HG02798 (cell line): Measurements from ENCODE around the gene UBN1.
"Not testable (repeated sequence)": the region's sequence is repeated elsewhere in the genome, so short reads cannot be mapped to it uniquely, and the experiment has no call there.

Experiments used
- ATAC-seq: cut with Tn5 transposase; IDR thresholded peaks from one replicate; pipeline ENCODE4 v1.9.1; 2021; ENCODE audit warnings: mild to moderate bottlenecking; ENCODE audit not compliant: unreplicated experiment, poor library complexity

UBN1 gene

DNA sequence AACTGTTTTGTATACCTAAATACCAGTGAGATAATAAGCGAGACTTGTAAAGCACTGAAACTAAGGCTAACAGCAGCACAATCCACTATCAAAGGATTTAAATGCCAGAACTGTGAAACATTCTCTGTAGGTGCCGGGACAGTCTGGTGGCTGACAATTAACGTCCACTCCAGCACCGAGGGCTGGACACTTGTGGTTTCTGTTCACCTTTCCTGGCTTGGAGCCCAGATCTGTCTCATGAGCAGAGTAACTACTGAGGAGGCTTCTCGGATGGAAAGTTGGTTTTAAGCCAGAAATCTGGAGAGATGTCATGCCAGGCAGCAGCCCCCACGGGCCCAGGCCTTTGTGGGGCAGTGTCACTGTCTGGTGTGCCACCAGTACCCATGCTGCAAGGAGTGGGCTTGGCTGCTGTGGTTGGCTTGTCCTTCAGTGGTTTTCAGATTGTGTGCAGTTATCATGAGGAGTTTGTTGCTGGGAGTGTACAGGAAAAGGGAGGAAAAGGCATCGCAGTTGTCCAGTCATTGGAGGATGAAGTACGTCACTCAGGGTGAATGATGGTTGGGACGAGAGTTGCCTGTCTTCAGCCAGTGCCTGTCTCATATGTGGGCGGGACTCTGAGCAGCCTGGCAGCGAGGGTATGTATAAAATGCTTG, 35.5 kb downstream of the UBN1 start:
- no peak for ATAC-seq

DNA sequence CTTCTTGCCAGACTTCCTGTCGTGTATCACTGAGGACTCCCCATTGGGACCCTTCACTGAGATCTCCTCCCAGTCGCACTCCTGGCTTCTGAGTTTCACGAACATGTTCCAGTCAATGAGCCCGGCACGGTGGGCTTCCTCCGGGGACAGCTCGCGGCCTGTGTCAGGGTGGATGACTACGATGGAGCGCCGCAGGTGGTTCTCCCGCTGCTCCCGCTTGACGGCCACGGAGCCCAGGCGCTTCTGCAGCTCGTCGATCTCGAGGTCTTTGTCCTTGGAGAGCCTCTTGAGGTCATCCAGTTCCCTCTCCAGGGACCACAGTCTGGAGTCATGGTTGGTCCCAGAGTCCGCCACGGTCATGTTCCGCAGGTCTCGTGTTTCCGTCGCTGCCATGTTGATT, 36.2 kb downstream of the UBN1 start:
- ATAC-seq, result no peak

DNA sequence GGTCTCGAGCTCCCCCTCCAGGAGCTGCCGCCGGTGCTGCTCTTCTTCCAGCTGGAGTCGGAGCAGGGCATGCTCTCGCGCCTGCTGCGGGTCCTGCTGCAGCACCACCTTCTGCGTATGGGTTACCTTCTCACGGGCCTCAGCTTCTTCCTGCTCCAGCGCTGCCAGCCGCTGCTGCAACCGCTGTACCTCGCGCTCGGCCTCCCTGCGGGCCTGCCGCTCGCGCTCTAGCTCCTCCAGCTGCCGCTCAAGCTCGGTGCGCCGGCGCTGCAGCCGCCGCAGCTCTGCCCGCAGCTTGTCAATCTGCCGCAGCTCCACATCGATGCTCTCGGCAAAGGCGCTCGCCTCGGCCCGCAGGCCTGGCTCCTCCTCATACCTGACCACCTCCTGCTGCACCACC, 36.9 kb downstream of the UBN1 start:
- no peak for ATAC-seq

DNA sequence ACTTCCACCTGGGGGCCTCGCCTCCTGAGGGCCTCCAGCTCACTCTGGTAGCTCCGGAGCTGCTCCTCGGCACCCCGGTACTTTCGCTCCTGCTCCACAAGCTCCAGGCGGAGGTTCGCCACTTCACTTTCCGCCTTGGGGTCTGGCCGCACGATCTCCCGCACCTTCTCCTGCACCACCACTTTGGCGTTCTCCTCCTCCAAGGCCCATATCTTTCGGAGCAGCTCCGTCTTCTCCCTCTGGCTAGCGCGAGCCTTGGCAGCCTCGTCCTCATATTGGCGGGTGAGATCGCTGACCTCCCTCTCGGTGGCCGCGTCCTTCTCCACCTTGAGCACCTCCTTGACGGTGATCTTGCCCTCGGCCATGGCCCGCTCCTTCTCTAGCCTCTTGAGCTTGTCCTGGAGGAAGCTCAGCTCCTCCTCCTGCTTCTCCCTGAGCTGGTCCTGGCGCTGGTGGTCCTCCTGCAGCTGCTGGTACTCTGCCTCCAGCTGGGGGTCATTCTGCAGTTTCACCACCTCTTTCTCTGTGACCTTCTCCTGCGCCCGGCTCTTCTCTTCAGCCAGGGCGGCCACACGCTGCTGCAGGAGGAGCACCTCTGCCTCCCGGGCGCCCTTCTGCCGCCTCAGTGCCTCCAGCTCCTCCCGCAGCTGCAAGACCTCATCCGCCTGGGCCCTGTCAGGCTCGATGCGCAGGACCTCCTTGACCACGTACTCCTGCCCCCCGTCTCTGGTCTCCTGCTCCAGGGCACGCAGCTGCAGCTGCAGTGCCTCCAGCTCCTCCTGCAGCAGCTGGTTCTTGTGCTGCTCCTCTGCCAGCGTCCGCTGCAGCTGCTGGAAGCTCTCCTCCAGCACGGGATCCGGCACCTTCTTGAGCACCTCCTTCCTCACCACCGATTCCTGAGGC, 37.9 kb downstream of the UBN1 start:
- no peak for ATAC-seq

DNA sequence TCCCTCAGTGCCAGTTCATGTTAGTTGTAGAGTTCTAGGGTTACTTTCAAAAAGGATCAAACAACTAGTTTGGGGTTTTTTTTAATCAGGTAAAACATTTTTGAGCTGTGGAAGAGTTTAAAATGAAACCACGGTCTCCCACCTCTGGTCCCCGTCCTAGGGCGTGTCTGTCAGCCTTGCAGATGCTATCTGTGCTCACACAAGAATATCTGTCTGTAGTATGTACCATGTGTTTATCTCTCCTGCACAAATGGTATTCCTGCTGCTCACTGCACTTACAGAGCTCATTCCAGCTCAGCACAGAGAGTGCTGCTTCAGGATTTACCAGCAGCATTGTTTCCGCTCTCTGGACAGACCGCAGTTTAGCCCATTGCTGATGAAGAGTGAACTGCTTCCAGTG, 38.9 kb downstream of the UBN1 start:
- ATAC-seq, result no peak

DNA sequence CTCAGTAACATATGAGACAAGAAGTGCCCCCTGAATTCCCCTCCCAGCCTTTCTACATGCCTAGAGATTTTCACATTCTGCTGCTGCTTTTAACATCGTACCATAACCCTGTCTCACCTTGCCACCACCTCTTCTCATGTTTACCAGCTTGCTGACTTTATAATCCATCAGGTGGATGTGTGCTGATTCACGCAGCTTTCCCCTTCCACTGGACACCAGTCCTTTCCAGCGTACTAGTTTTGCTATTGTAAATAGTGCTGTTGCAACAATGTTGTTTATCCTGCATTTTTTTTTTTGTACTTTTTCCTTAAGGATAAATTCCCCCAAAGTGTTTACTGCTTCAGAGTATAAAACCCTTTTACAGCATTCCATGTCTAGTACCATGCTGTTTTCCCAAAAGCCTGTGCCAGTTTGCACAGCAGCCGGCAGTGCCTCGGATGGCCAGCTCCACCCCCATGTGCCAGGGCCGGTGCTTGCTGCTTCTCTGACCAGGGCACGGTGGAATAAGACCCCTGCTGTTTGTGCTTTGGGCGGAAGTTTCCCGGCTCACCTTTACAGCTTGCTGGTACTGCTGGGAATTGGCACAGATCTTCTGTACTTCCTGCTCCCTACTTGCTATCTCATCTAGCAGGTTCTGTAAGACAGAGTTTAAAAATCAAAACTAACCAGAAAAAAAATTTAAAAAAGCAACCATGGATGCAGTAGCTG, 41.3 kb downstream of the UBN1 start:
- ATAC-seq, result no peak

DNA sequence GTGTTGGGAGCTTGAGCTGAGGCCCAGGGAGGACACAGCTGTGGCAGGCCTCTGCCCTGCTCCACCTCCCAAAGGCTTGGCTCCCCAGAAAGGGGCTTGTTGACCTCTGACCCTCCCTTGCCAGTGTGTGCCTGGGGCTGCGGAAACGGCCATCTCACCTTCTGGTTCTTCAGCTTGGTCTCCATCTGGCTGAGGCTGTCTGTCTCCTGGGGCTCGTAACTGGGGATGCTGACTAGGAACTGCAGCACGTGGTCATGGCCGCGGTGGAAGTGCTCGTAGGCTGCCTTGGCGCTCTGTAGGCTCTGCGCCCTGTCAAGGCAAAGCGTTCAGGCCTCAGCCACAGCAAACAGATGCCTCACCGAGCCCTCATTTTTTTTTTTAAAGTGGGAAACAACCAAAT, 42.7 kb downstream of the UBN1 start:
- ATAC-seq, result no peak

DNA sequence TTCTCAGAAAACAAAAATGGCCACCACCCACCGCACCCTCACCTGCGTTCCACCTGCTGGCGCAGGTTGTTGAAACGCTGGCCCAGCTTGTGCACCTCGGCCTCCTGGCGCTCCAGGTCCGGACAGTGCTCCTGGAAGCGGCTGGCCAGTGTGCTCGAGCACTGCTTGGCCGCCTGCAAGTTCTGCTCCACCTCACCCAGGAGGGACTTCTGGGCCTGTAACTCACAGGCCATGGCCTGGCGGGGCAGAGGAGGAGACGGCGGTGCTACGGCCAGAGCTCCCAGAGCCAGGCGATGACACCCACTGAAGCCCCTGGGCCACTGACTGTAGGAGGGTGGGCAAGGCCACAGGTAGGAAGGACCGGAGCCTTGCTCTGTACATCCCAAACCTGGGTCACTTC, 43.4 kb downstream of the UBN1 start:
- ATAC-seq, result no peak

DNA sequence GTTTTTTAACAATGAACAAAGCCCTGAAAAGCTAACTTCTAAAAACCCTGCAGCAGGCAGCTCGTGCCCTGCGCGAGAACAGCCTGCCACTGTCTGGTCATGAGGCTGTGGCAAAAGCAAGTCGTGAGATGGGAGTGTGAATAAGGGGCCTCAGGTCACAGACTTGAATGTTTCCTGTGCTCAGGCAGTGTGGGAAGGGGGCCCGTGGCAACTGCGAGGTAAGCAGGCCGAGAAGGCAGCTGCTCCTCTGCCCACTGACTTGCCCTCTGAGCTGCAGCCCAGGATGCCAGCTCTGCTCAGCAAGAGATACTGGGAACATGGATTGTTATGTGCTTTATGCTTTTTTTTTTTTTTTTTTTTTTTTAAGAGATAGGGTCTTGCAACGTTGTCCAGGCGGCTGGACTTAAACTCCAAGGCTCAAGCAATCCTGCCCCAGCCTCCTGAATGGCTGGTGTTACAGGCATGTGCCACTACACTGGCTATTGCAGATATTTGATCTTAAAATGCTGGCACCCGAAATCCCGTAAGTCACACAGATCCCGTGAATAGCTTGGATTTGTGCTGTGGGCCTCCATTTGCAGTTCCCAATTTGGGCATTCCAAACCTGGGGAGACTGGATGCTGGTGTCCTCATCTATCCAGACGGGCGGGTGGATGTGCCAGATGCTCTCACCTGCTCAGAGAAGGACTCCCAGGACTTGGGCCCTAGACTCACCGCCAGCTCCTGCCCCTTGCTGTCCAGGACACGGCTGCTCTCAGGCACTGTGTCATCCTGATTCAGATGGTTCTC, 44.0 kb downstream of the UBN1 start:
- ATAC-seq, result no peak

DNA sequence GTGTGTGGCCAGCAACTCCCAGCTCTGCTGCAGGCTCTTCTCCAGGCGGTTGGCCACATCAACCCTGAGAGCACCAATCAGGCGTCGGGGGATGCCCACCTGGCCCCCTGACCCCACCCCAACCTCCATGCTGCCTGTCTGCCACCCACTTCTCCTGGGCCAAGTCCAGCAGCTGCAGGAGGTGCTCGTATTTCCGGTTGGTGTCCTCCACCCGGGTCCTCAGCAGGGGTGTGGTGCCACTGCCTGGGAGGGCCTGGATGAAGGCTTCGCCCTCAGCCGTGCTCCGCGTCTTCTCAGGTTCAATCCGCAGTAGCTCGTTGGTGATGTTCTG, 44.6 kb downstream of the UBN1 start:
- ATAC-seq, result no peak

DNA sequence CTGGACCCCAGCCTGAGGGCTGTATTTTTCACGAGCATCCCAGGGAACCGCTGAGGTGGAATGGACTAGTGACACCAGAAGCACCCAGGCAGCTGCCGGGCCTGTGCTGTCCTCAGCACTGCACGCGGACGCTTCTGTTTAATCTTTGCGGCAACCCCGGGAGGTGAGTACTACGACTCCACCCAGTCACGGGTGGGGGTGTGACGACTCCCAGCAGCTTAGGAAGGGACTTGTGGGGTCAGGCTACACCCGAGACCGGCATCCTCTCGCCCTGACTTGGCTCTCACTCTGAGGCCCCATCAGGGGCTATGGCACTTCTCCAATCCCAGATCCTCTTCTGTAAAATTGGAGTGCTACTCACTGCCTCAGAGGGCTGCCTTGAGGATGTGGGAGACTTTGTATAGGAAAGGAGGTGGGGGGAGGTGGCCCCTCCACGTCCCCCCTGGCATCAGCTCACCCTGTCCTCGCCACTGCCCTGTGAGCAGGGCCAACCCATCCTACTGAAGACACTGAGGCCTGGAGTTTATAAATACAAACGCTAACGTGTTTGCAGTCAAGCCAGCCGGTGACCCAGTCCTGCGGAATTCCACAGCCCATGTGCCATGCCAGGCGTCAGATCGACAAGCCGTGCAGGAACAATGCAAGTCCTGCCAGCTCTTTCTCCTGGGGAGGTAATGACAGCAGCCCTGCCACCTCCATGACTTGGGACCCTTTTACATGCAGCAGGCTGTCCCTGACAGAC, 45.3 kb downstream of the UBN1 start:
- no peak for ATAC-seq

DNA sequence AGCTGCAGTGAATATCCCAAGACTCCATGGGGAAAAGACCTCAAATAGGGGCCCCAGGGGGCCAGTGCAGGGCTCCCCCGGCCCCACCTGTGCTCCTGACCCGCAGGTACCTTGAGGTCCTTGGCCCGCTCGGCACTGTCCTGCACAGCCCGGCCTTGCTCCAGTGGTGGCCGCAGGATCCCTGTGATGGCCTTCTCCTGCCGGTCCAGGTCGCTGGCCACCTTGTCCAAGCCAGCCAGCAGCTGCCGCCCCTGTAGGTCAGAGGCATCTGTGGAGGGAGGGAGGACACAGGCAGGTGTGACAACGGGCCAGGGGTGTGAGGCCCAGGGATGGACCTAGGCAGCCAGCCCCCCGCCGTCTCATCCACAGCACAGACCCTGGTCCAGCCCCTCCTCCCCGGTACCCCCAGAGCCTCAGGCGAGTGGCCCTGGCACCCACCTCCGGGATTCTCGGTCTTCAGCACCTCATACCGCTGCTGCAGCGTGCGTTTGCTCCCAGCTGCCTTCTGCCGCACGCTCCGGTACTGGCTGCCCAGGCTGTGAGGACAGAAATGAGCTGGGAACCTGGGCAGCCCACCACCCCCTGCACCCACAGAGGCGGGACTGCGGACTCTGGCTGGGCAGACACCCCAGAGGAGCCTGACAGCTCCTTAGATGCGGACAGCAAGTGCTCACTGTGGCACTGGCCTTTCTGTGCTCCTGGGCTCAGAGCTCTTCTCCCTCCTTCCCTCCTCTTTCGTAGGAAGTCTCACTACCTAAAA, 46.0 kb downstream of the UBN1 start:
- ATAC-seq, result no peak

DNA sequence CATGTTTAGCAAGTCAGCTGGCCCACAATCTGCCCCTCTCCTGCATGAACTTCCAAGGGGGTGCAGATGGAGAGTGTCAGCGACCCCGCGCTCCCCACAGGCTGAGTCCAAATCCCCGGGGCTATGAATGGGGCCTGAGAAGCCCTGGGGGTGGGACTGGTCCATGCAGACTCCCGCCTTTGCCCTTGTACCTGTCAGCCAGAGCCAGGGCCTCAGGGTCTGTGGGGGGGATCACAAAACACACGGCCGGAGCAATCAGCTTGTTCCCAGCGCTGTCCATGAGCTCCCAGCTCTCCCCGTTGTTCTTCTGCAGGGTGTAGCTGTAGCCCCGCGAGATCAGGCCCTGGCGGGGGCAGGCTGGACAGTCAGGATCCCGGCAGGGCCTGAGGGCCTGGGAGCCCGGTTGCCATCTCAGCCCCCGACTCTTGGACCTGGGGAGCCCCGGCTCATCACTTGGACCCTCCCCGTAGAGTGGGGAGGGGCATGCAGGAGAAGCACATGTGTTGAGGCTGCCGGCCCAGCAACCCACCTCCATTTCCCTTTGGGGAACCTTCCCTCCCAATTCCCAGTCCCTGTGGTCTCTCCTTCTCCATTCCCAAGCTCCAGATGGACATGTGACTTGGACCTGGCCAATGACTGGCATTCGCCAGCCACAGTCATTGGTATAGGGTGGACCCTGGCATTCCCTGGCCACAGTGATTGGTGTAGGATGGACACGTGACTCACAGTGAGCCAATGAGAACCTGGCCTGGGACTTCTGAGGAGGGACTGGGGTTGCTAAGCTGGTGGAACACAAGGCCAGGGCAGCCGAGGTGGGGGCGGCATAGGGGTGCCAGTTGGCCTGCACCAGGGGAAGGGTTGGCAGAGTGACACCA, 47.2 kb downstream of the UBN1 start:
- ATAC-seq, result peak; percentile 34

DNA sequence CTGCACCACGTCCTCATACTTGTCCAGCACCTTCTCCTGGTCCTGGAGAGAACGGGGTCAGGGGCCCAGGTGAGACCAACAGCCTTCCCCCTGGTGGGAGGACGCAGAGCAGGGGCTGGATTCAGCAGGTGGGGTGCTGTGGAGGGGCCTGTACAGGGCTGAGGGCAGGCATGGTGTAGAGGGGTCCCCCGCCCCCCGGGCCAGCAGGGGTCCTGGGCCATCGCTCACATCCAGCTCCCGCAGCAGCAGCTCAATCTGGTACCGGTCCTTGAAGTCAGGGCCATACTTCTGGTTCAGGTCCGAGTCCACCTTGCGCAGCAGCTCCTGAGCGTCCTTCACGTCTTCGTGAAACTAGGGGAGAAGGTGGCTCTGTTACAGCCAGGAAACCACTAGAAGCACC, 48.1 kb downstream of the UBN1 start:
- ATAC-seq, result no peak

DNA sequence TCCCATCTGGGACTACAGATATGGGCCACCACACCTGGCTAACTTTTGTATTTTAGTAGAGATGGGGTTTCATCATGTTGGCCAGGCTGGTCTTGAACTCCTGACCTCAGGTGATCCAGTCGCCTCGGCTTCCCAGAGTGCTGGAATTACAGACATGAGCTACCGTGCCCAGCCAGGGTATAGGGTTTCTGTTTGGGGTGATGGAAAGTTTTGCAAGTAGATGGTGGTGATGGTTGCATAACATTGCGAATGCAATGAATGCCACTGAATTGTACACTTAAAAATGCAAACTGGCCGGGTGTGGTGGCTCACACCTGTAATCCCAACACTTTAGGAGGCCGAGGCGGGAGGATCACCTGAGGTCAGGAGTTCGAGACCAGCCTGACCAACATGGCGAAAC, 49.5 kb downstream of the UBN1 start:
- not testable (repeated sequence) for ATAC-seq

DNA sequence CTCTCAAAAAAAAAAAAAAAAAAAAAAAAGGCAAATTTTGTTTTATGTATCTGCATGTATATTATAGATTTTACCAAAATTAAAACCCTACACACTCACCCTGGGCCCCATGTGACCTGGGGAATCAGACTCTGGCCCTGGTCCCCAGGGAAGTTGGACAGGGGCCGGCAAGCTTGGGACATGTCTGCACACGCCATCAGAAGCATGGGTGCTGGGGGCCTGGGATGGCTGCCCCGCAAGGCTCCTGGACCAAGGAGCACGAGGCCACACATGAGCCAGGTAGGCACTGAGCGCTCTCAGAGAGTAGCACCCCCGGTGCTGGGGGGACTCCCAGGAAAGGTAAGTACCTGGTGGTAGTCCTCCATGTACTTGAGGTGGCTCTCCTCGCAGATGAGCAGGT, 50.0 kb downstream of the UBN1 start:
- no peak for ATAC-seq

DNA sequence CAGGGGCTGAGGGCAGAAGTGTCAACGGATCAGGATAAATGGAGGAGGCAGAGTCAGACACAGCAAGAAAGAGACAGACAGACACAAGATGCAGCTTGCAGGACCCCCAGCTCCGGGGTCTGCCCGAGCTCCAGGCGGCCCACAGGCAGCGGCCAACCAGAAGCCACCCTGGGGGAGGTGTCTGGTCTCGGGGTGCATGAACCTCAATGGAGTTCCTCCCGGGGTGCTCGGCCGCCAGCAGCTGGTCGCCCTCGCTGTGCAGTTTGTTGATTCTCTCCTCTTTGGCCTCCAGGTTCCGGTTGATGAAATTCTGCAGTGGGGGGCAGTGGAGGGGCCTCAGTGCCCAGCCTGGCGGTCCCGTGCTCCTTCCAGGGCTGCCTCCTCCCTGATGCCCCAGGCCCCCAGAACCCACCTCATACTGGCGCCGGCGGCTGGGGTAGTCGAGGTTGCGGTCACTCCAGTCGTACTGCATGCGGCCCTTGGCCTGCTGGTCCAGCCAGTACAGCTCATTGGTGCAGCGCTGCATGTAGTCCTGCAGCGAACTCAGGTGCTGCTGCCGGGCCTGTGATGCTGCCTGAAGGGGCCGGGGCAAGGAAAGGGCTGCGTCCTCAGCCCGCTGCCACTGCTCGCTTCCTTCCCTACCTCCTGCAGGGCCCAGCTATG, 51.7 kb downstream of the UBN1 start:
- ATAC-seq, result no peak

DNA sequence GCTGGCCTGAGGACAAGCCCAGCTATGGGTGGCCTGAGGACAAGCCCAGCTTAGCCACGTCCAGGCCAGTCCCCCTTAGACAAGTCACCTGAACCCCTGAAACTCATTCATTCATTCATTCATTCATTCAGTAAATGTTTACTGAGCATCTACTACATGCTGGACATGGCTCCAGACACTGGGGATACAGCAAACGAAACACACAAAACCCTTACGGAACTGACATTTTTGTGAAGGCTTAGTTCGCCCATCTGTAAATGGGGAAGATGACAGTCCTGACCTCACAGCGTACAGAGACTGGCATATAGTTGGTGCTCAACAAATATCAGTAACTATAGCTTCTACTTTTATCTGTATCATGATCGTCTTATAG, 52.2 kb downstream of the UBN1 start:
- no peak for ATAC-seq
